Measurements from ENCODE around the gene B3GLCT. TPM values are rescaled to one million over a fixed set of nuclear protein-coding genes. Genes with fewer than 3 reads are reported as not detected.

B3GLCT gene
- total and polyA plus RNA-seq, 4 donors: 1.5 to 3.6 (median 2.2) TPM

- TF ChIP-seq EGR1 (IDR thresholded peaks at IDR 0.05; ENCODE audit: low read depth in 2 of 2) (no peak), TAF1 (conservative IDR thresholded peaks at IDR 0.05) (no peak), JUND (IDR thresholded peaks at IDR 0.05) (no peak), FOXA1 (IDR thresholded peaks at IDR 0.05) (no peak), YY1 (IDR thresholded peaks at IDR 0.05) (no peak), ATF3 (IDR thresholded peaks at IDR 0.05) (no peak), REST (IDR thresholded peaks at IDR 0.05) (no peak)
- H3K27me3 ChIP-seq (ENCODE audit: control insufficient read depth in 4 of 4, insufficient read depth in 4 of 4, low read length in 3 of 4): no peaks in the 10 kb centered on the region
- H3K4me3 ChIP-seq (ENCODE audit: low read depth in 1 of 3, low read length in 3 of 3): no peak overlapping the region
- DNase-seq (ENCODE audit: low spot score): no peak
- no peaks in the 10 kb centered on the region for H3K9me3 ChIP-seq (ENCODE audit: control insufficient read depth in 4 of 4, low read length in 3 of 4)
- H3K9ac ChIP-seq (ENCODE audit: low read depth in 1 of 2, low read length in 2 of 2): no peak overlapping the region
- no peaks in the 10 kb centered on the region for H3K36me3 ChIP-seq (ENCODE audit: control insufficient read depth in 4 of 4, insufficient read depth in 3 of 4, low read depth in 1 of 4, low read length in 3 of 4)
- no peaks in the 10 kb centered on the region for H3K4me1 ChIP-seq (ENCODE audit: control insufficient read depth in 4 of 4, insufficient read depth in 4 of 4, low read length in 3 of 4)
- 82% methylated on average over 7 of the region's 7 CpGs for WGBS
- no peak overlapping the region for H3K27ac ChIP-seq (ENCODE audit: low read depth in 1 of 2, low read length in 2 of 2)
These were observed 50.7 kb downstream of the B3GLCT start for GRCh38 chr13:31250435-31250834.

GRCh38 chr13:31261241-31261640, 61.5 kb downstream of the B3GLCT start:
- Histone ChIP-seq H3K36me3 (ENCODE audit: control insufficient read depth in 4 of 4, insufficient read depth in 3 of 4, low read depth in 1 of 4, low read length in 3 of 4) (peaks cover 0 to 4% (median 2%) of the 10 kb centered on the region in 4 donors), H3K27me3 (ENCODE audit: control insufficient read depth in 4 of 4, insufficient read depth in 4 of 4, low read length in 3 of 4) (no peaks in the 10 kb centered on the region), H3K27ac (ENCODE audit: low read depth in 1 of 2, low read length in 2 of 2) (no peak overlapping the region), H3K4me3 (ENCODE audit: low read depth in 1 of 3, low read length in 3 of 3) (no peak overlapping the region), H3K9ac (ENCODE audit: low read depth in 1 of 2, low read length in 2 of 2) (no peak overlapping the region), H3K9me3 (ENCODE audit: control insufficient read depth in 4 of 4, low read length in 3 of 4) (peaks cover 0 to 8% (median 4%) of the 10 kb centered on the region in 4 donors), H3K4me1 (ENCODE audit: control insufficient read depth in 4 of 4, insufficient read depth in 4 of 4, low read length in 3 of 4) (no peaks in the 10 kb centered on the region)
- 96% methylated on average over 2 of the region's 2 CpGs for WGBS
- TF ChIP-seq RAD21 (IDR thresholded peaks at IDR 0.05): no peak
- TF ChIP-seq REST (IDR thresholded peaks at IDR 0.05): no peak
- TF ChIP-seq YY1 (IDR thresholded peaks at IDR 0.05): no peak
- no peak for TF ChIP-seq FOXA1 (IDR thresholded peaks at IDR 0.05)
- no peak for TF ChIP-seq NR2F2 (IDR thresholded peaks at IDR 0.05)
- TF ChIP-seq HNF4A (conservative IDR thresholded peaks at IDR 0.05): no peak
- no peak for TF ChIP-seq ZBTB33 (IDR thresholded peaks at IDR 0.05)
- TF ChIP-seq RXRA (IDR thresholded peaks at IDR 0.05): no peak
- TF ChIP-seq ATF3 (IDR thresholded peaks at IDR 0.05): no peak
- no peak for TF ChIP-seq EGR1 (IDR thresholded peaks at IDR 0.05; ENCODE audit: low read depth in 2 of 2)
- no peak for TF ChIP-seq CTCF (IDR thresholded peaks at IDR 0.05; ENCODE audit: low read depth, low read length, missing input control)
- TF ChIP-seq JUND (IDR thresholded peaks at IDR 0.05): no peak
- no peak for TF ChIP-seq GABPA (IDR thresholded peaks at IDR 0.05 in 1 of 2, conservative IDR thresholded peaks at IDR 0.05 in 1 of 2)
- TF ChIP-seq FOXA2 (IDR thresholded peaks at IDR 0.05): no peak
- TF ChIP-seq MAX (IDR thresholded peaks at IDR 0.05): no peak
- no peak for TF ChIP-seq HNF4G (IDR thresholded peaks at IDR 0.05)
- no peak for TF ChIP-seq SP1 (IDR thresholded peaks at IDR 0.05)
- TF ChIP-seq TAF1 (conservative IDR thresholded peaks at IDR 0.05): no peak
- no peak for DNase-seq (ENCODE audit: low spot score)

All from liver (tissue), 9 donors.